ENCODE data around the gene GGA2. TPM values are rescaled to one million over a fixed set of nuclear protein-coding genes. Genes with fewer than 3 reads are reported as not detected.
"Not testable (repeated sequence)": the region's sequence is repeated elsewhere in the genome, so short reads cannot be mapped to it uniquely, and the experiment has no call there.

Gene GGA2
- total RNA-seq, 4 donors from 2014 or later = 44.1 to 117 (median 53.4) TPM

- no peak for TF ChIP-seq POLR2AphosphoS5 (IDR thresholded peaks at IDR 0.05)
- no peak for TF ChIP-seq EP300 (IDR thresholded peaks at IDR 0.05)
- no peak for TF ChIP-seq POLR2A (IDR thresholded peaks at IDR 0.05)
- no peak for TF ChIP-seq CTCF (IDR thresholded peaks at IDR 0.05)
- H3K27ac ChIP-seq = no peak overlapping the region
- H3K4me3 ChIP-seq = no peak overlapping the region
- no peaks in the 10 kb centered on the region for H3K9me3 ChIP-seq
- H3K4me1 ChIP-seq = peaks cover 12% of the 10 kb centered on the region
- H3K36me3 ChIP-seq = peaks cover 24% of the 10 kb centered on the region
- no peak for DNase-seq (ENCODE audit: low spot score in 2 of 2)
- WGBS = 76% methylated on average over 4 of the region's 4 CpGs
- no peaks in the 10 kb centered on the region for H3K27me3 ChIP-seq
Observed at GRCh38 chr16:23448392-23448791, 61.9 kb downstream of the GGA2 start.

DNA sequence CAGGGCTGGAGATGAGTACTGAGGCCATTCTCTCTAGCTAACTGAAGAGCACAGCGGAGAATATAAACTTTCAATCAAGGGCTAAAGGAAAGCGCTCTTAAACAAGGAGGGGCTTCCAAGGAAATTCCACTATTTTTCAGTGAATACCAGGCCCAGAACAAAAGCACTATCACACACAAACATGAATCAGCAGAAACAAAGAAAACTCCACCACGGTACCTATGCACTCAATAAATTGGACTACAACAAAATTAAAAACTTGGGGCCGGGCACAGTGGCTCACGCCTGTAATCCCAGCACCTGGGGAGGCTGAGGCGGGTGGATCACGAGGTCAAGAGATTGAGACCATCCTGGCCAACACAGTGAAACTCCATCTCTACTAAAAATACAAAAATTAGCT is 72.8 kb downstream of the GGA2 start:
- H3K4me1 ChIP-seq; H3K4me3 ChIP-seq; H3K27ac ChIP-seq; DNase-seq (ENCODE audit: low spot score in 2 of 2); H3K27me3 ChIP-seq; H3K9me3 ChIP-seq: not testable (repeated sequence)
- WGBS = 92% methylated on average over 7 of the region's 7 CpGs
- peaks cover 59% of the 10 kb centered on the region for H3K36me3 ChIP-seq

DNA sequence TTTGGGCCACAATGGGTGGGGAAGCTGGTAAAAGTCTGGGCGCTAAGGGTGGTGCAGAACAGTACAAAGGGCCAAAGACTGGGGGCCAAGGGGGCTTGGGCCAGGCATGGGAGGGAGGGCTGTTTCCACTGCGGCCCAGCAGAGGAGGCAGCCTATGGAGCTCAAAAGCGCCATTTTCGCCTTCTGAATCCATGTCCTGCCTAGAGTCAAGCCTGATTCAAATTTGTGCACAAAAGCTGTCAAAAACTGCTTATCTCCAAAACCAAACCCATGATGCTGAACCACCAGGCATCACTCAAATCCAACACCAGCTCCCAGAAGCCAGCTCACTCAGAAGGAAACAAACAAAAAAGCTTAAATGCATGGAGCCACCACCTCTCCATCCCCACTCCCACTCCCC is 73.3 kb downstream of the GGA2 start:
- no peak overlapping the region for H3K4me3 ChIP-seq
- no peak for DNase-seq (ENCODE audit: low spot score in 2 of 2)
- peaks cover 59% of the 10 kb centered on the region for H3K36me3 ChIP-seq
- H3K9me3 ChIP-seq = no peaks in the 10 kb centered on the region
- H3K27ac ChIP-seq = no peak overlapping the region
- no peaks in the 10 kb centered on the region for H3K27me3 ChIP-seq
- peaks cover 3% of the 10 kb centered on the region for H3K4me1 ChIP-seq
- WGBS = 87% methylated on average over 4 of the region's 4 CpGs
- TF ChIP-seq CTCF (IDR thresholded peaks at IDR 0.05) = no peak
- no peak for TF ChIP-seq POLR2AphosphoS5 (IDR thresholded peaks at IDR 0.05)
- no peak for TF ChIP-seq POLR2A (IDR thresholded peaks at IDR 0.05)
- no peak for TF ChIP-seq EP300 (IDR thresholded peaks at IDR 0.05)

GRCh38 chr16:23435500-23435899 is 74.8 kb downstream of the GGA2 start:
- H3K4me3 ChIP-seq = no peak overlapping the region
- no peaks in the 10 kb centered on the region for H3K9me3 ChIP-seq
- no peaks in the 10 kb centered on the region for H3K27me3 ChIP-seq
- H3K27ac ChIP-seq = no peak overlapping the region
- TF ChIP-seq EP300 (IDR thresholded peaks at IDR 0.05) = no peak
- peak; percentile 44 to 70 for TF ChIP-seq CTCF (IDR thresholded peaks at IDR 0.05)
- TF ChIP-seq POLR2AphosphoS5 (IDR thresholded peaks at IDR 0.05) = no peak
- WGBS = 59% methylated on average over 6 of the region's 6 CpGs
- DNase-seq (ENCODE audit: low spot score in 2 of 2) = no peak
- H3K36me3 ChIP-seq = peaks cover 57% of the 10 kb centered on the region
- peaks cover 3% of the 10 kb centered on the region for H3K4me1 ChIP-seq

DNA sequence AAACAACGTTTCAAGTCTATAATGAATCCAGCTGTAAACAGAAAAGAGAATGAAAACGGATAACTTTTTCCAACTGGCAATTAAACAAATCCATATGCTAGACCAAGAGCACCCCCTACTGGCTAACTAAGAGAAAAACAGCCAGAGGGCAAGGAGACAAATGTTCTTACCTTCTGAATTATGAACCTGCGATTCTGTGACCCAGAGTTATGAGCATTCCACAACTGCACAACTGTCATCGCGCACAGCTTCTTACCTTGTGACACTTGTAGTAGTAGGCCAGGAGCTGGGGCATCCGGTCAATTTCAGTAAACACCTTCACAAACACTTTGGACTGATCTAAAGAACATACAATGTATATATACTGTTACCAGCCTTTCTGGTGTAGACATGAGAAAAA is 75.9 kb downstream of the GGA2 start:
- no peaks in the 10 kb centered on the region for H3K27me3 ChIP-seq
- no peaks in the 10 kb centered on the region for H3K9me3 ChIP-seq
- H3K27ac ChIP-seq = peak overlapping the region; percentile 49
- no peak overlapping the region for H3K4me3 ChIP-seq
- no peak for DNase-seq (ENCODE audit: low spot score in 2 of 2)
- WGBS = 24% methylated on average over 6 of the region's 6 CpGs
- TF ChIP-seq POLR2AphosphoS5 (IDR thresholded peaks at IDR 0.05) = no peak
- TF ChIP-seq CTCF (IDR thresholded peaks at IDR 0.05) = peak; percentile 73 to 78
- peaks cover 58% of the 10 kb centered on the region for H3K36me3 ChIP-seq
- peaks cover 3% of the 10 kb centered on the region for H3K4me1 ChIP-seq

DNA sequence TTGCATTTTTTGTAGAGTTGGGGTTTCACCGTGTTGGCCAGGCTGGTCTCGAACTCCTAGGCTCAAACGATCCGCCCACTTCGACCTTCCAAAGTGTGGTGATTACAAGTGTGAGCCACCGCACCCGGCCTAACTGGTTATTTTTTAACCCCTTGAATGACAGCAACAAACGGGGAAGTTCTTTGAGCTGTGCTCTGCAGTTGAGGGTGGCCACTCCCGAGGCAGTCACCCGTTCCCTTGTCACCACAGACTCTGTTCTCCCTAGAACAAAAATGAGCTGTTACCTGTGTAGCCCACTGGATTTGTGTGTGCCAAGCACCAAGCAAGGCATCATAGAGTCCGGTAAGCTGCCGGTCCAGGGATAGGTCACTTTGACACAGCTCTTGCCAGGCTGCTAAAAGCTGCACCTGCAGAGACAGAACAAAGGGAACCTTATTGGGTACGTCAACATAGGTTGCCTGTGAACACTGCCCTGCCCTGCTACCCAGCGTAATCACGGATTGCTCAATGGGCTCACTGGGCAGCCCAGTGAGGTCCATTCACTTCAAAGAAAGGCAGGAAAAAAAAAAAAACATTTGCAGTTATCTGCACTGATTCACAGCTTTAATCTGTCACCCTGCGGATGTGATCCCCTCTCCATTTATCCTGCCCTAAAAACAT is 76.9 kb downstream of the GGA2 start:
- TF ChIP-seq POLR2A (IDR thresholded peaks at IDR 0.05) (no peak), CTCF (IDR thresholded peaks at IDR 0.05) (no peak), EP300 (IDR thresholded peaks at IDR 0.05) (no peak)
- Histone ChIP-seq H3K4me3 (no peak overlapping the region), H3K4me1 (peaks cover 3% of the 10 kb centered on the region), H3K27ac (no peak overlapping the region), H3K36me3 (peaks cover 54% of the 10 kb centered on the region), H3K9me3 (no peaks in the 10 kb centered on the region), H3K27me3 (no peaks in the 10 kb centered on the region)
- DNase-seq (ENCODE audit: low spot score in 2 of 2) = no peak
- 84% methylated on average over 16 of the region's 16 CpGs for WGBS

Data from suprapubic skin (tissue), 4 donors.